Panc1 (cell line): Measurements from ENCODE around the gene CYP4F2. TPM values are rescaled to one million over a fixed set of nuclear protein-coding genes. Genes with fewer than 3 reads are reported as not detected.
"Not testable (repeated sequence)": the region's sequence is repeated elsewhere in the genome, so short reads cannot be mapped to it uniquely, and the experiment has no call there.

ENCODE experiments used
- ATAC-seq: fragments of 200-7000 bp; cut with Tn5 transposase; 2 replicates; pipeline ENCODE4 v1.9.1; 2020; ENCODE audit warnings: mild to moderate bottlenecking, moderate library complexity
- BruUV-seq: library from RNA; stranded (reverse); fragments of 400-500 nt; replicated peaks from 2 replicates; lab custom pipeline; 2021; lab: Mats Ljungman, UMichigan
- CTCF ChIA-PET: fragments of 300-600 bp; sonication (Branson Sonifier 250); formaldehyde crosslinking; loops from one replicate; lab custom pipeline; 2022; ENCODE audit warnings: antibody characterized with exemption; lab: Charles Lee
- POLR2A ChIA-PET: fragments of 300-600 bp; sonication (Branson Sonifier 250); formaldehyde crosslinking; loops from one replicate; lab custom pipeline; 2022; ENCODE audit warnings: antibody characterized with exemption; lab: Charles Lee
- DNase-seq: peaks from one replicate; pipeline ENCODE4 v3.0.0-alpha.2; 2010; ENCODE audit warnings: low read depth, low spot score
- H3K27ac ChIP-seq: 2 replicates; pipeline ENCODE4 v1.5.1; 2011; ENCODE audit warnings: mild to moderate bottlenecking, low read length, inconsistent platforms
- H3K27me3 ChIP-seq: fragments of 200-500 bp; sonication (Bioruptor generic); 2 replicates; pipeline ENCODE4 v1.6.0; 2014; ENCODE audit warnings: low read length, inconsistent platforms; ENCODE audit not compliant: control insufficient read depth, insufficient read depth
- H3K36me3 ChIP-seq: fragments of 200-500 bp; sonication (Bioruptor generic); 2 replicates; pipeline ENCODE4 v1.5.1; 2014; ENCODE audit warnings: inconsistent platforms, mild to moderate bottlenecking, low read length, moderate library complexity; ENCODE audit not compliant: control insufficient read depth, insufficient read depth
- H3K4me1 ChIP-seq: 2 replicates; pipeline ENCODE4 v1.5.1; 2011; ENCODE audit warnings: inconsistent platforms, mild to moderate bottlenecking, low read length, moderate library complexity; ENCODE audit not compliant: control insufficient read depth, insufficient read depth
- H3K4me3 ChIP-seq, 2 experiments: 2 replicates each; pipeline ENCODE4 v1.5.1; 2011 to 2012; ENCODE audit warnings: low read depth in 2 of 2, low read length in 2 of 2, mild to moderate bottlenecking in 2 of 2, inconsistent platforms in 1 of 2, moderate library complexity in 1 of 2
- H3K9me3 ChIP-seq: fragments of 200-500 bp; sonication (Bioruptor generic); 2 replicates; pipeline ENCODE4 v1.5.1; 2014; ENCODE audit warnings: low read depth, mild to moderate bottlenecking, inconsistent platforms, low read length, moderate library complexity; ENCODE audit not compliant: control insufficient read depth, insufficient read depth
- POLR2AphosphoS5 ChIP-seq: IDR thresholded peaks from 2 replicates; pipeline ENCODE4 v1.6.1; 2012; ENCODE audit warnings: mild to moderate bottlenecking, low read depth, low read length, moderate library complexity
- REST ChIP-seq, 2 experiments: IDR thresholded peaks; 2 replicates each; pipeline ENCODE4 v1.6.1; 2011 to 2012; ENCODE audit warnings: low read depth in 2 of 2, control low read depth in 1 of 2, low read length in 1 of 2, mild to moderate bottlenecking in 1 of 2, moderate library complexity in 1 of 2; ENCODE audit not compliant: insufficient read depth in 1 of 2
- SIN3A ChIP-seq: IDR thresholded peaks from 2 replicates; pipeline ENCODE4 v1.6.1; 2012; ENCODE audit warnings: low read depth, mild to moderate bottlenecking, low read length, moderate library complexity, borderline replicate concordance; ENCODE audit not compliant: insufficient read depth
- TCF7L2 ChIP-seq: IDR thresholded peaks from 2 replicates; pipeline ENCODE4 v1.6.1; 2011; ENCODE audit warnings: mild to moderate bottlenecking, low read depth, low read length, inconsistent platforms
- in situ Hi-C: cut with HindIII; loops from 2 replicates; pipeline ENCODE4 v1.10.0; 2016; ENCODE audit warnings: low sequenced_read_pairs, low pct_unique_long_range_greater_than_20kb
- intact Hi-C: fragments of 100-400 bp; cut with micrococcal nuclease; formaldehyde crosslinking; loops from one replicate; pipeline ENCODE4 v1.10.0; 2022; ENCODE audit not compliant: unreplicated experiment
- total RNA-seq: library from RNA; stranded (reverse); gene quantifications from one replicate; pipeline ENCODE4 v1.2.1, GENCODE V29; 2021; ENCODE audit not compliant: unreplicated experiment
- TF ChIP-seq, protein P1 (sequence below): fragments of 450-650 bp; IDR thresholded peaks from 2 replicates; pipeline ENCODE4 v1.5.1; 2017; ENCODE audit warnings: mild to moderate bottlenecking

Gene CYP4F2
- total RNA-seq, 1 experiment from 2014 or later, result 0.21 TPM

- ATAC-seq, result peak; percentile 65
- intact Hi-C loops (no loop called here), in situ Hi-C loops (no loop called here)
- TF ChIP-seq, protein P1, sequence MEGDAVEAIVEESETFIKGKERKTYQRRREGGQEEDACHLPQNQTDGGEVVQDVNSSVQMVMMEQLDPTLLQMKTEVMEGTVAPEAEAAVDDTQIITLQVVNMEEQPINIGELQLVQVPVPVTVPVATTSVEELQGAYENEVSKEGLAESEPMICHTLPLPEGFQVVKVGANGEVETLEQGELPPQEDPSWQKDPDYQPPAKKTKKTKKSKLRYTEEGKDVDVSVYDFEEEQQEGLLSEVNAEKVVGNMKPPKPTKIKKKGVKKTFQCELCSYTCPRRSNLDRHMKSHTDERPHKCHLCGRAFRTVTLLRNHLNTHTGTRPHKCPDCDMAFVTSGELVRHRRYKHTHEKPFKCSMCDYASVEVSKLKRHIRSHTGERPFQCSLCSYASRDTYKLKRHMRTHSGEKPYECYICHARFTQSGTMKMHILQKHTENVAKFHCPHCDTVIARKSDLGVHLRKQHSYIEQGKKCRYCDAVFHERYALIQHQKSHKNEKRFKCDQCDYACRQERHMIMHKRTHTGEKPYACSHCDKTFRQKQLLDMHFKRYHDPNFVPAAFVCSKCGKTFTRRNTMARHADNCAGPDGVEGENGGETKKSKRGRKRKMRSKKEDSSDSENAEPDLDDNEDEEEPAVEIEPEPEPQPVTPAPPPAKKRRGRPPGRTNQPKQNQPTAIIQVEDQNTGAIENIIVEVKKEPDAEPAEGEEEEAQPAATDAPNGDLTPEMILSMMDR, result no peak
- TF ChIP-seq TCF7L2 (no peak), POLR2AphosphoS5 (no peak), SIN3A (no peak), REST (IDR thresholded peaks at IDR 0.05; ENCODE audit: insufficient read depth in 1 of 2, low read depth in 2 of 2, low read length in 1 of 2) (no peak)
- CTCF ChIA-PET, result no interaction called here
- no peaks in the 10 kb centered on the region for H3K27me3 ChIP-seq
- DNase-seq, result no peak
- no peaks in the 10 kb centered on the region for H3K4me1 ChIP-seq
- no peak overlapping the region for H3K4me3 ChIP-seq
- no peaks in the 10 kb centered on the region for H3K9me3 ChIP-seq
- no peak overlapping the region for H3K27ac ChIP-seq
- no peaks in the 10 kb centered on the region for H3K36me3 ChIP-seq
- POLR2A ChIA-PET, result no interaction called here
- no TSS peak for BruUV-seq
Observed at GRCh38 chr19:15935167-15935702, 37.4 kb upstream of the CYP4F2 start.

DNA sequence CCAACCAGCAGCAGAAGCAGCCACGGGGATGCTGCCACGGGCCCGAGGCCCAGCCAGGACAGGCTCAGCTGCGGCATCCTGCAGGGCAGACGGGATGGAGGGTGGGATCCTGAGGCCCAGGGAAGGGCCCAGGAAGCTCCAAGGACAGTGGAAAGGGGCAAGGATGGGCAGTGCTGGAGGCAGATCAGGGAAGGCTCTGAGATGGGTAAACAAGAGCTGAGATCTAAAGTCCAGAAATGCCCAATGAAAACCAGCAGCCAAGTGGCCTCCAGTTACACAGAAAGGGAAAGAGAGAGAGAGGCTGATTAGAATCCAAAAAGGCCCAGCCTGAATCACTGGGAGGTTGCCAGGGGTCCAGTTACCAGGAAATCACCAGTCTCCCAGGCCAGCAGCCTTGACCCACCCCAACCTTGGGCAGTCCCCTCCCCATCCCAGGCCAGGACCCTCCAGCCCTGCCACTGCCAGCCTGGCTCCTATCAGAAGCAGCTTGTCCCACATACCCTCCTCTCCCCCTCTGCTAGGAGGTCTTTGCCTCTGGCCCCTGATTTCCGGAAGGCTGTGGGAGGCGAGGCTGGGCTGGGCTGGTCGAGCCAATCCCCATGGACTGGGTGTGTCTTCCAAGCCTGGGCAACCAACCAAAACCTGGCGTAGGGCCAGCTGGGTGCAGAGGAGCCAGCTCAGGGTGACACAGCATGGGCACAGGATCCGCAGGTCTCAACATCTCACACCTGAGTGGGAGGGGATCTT, 36.6 kb upstream of the CYP4F2 start, which contains the start of gene CYP4F11:
CYP4F11 (minus strand) TSS at position 198 of the 747 bp plus-strand sequence; CDS start at position 77, 121 bp downstream.
- Histone ChIP-seq H3K9me3 (no peaks in the 10 kb centered on the region), H3K27ac (no peak within 1 kb of the TSS), H3K27me3 (no peaks in the 10 kb centered on the region), H3K36me3 (no peaks in the 10 kb centered on the region), H3K4me1 (no peaks in the 10 kb centered on the region), H3K4me3 (no peak within 1 kb of the TSS)
- TF ChIP-seq REST (IDR thresholded peaks at IDR 0.05; ENCODE audit: insufficient read depth in 1 of 2, low read depth in 2 of 2, low read length in 1 of 2) (no peak), SIN3A (no peak), POLR2AphosphoS5 (no peak), TCF7L2 (no peak)
- TF ChIP-seq, protein P1, result no peak
- POLR2A ChIA-PET, result no interaction called here
- intact Hi-C loops (no loop called here), in situ Hi-C loops (no loop called here)
- CTCF ChIA-PET, result no interaction called here
- ATAC-seq (peak; percentile 78), DNase-seq (no peak)
- no TSS peak for BruUV-seq

DNA sequence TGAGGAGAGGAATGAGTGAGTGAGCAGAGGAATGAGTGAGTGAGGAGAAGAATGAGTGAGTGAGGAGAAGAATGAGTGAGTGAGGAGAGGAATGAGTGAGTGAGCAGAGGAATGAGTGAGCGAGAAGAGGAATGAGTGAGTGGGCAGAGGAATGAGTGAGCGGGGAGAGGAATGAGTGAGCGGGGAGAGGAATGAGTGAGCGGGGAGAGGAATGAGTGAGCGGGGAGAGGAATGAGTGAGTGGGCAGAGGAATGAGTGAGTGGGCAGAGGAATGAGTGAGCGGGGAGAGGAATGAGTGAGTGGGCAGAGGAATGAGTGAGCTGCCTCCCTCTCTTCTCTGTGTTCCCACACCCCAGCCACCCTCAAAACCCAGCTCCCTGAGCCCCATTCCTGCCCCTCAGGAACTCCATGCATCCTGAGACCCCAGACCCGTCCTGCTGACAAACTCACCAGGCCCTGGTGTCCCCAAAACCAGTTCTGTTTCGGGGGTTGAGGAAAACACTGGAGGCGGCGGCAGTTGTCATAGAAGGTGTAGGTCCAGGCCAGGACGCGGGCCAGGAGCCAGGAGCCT, 36.0 kb upstream of the CYP4F2 start:
- H3K4me1 ChIP-seq, CTCF ChIA-PET, H3K9me3 ChIP-seq, in situ Hi-C loops, H3K27me3 ChIP-seq, BruUV-seq, H3K4me3 ChIP-seq, H3K36me3 ChIP-seq, intact Hi-C loops, H3K27ac ChIP-seq, DNase-seq, POLR2A ChIA-PET, ATAC-seq: not testable (repeated sequence)
